B cell (primary cell): ENCODE measurements around the gene TP53BP2. TPM values are rescaled to one million over a fixed set of nuclear protein-coding genes. Genes with fewer than 3 reads are reported as not detected.

Experiments used
- ATAC-seq: fragments of 200-7000 bp; cut with Tn5 transposase; one replicate; pipeline ENCODE4 v1.10.0; 2021; ENCODE audit warnings: low read depth, mild to moderate bottlenecking, moderate number of reproducible peaks, moderate library complexity
- CTCF ChIA-PET: fragments of 350-600 bp; sonication (Branson Sonifier 250); formaldehyde crosslinking; loops from one replicate; lab custom pipeline; 2021; ENCODE audit warnings: antibody characterized with exemption, inconsistent platforms; lab: Charles Lee
- POLR2A ChIA-PET: fragments of 350-600 bp; sonication (Branson Sonifier 250); formaldehyde crosslinking; loops from one replicate; lab custom pipeline; 2021; ENCODE audit warnings: antibody characterized with exemption; lab: Charles Lee
- DNase-seq: peaks from one replicate; pipeline ENCODE4 v3.0.0; 2013
- H2AFZ ChIP-seq: 2 replicates; pipeline ENCODE4 v1.6.1; 2012; ENCODE audit warnings: mild to moderate bottlenecking, low read depth, low read length; ENCODE audit not compliant: insufficient read depth, poor library complexity, severe bottlenecking
- H3K27ac ChIP-seq, 2 donors: 1 replicate in 1 of 2; 2 replicates in 1 of 2; pipeline ENCODE4 v1.5.1; 2012 to 2013; ENCODE audit warnings: low read length in 2 of 2, mild to moderate bottlenecking in 2 of 2, moderate library complexity in 1 of 2
- H3K27me3 ChIP-seq, 4 experiments: fragments of 200-600 bp in 1 of 4; sonication (generic) in 1 of 4; replicated peaks in 1 of 4; 1 replicate in 2 of 4; 2 replicates in 2 of 4; pipeline versions ENCODE4 v1.6.1 to v1.7.0; 2013 to 2016; ENCODE audit warnings: low read length in 3 of 4, mild to moderate bottlenecking in 2 of 4, mixed read lengths in 1 of 4, moderate library complexity in 1 of 4; ENCODE audit not compliant: insufficient read depth in 4 of 4, control insufficient read depth in 3 of 4; ENCODE audit errors: control extremely low read depth in 1 of 4
- H3K36me3 ChIP-seq, 2 experiments: replicated peaks in 1 of 2; 1 replicate in 1 of 2; 2 replicates in 1 of 2; pipeline versions ENCODE4 v1.6.1 to v1.7.1; 2013; ENCODE audit warnings: low read length in 1 of 2; ENCODE audit not compliant: insufficient read depth in 2 of 2, control insufficient read depth in 1 of 2; ENCODE audit errors: control extremely low read depth in 1 of 2, extremely low read depth in 1 of 2
- H3K4me1 ChIP-seq, 2 donors: fragments of 200-600 bp in 1 of 2; sonication (generic) in 1 of 2; 1 replicate in 1 of 2; 2 replicates in 1 of 2; pipeline versions ENCODE4 v1.5.1 to v1.6.1; 2013 to 2017; ENCODE audit warnings: low read length in 2 of 2; ENCODE audit not compliant: control insufficient read depth in 2 of 2, insufficient read depth in 2 of 2
- H3K4me2 ChIP-seq: replicated peaks from 2 replicates; pipeline ENCODE3; 2012; ENCODE audit warnings: mild to moderate bottlenecking, low read depth, low read length; ENCODE audit not compliant: poor library complexity, severe bottlenecking
- H3K4me3 ChIP-seq, 5 experiments: fragments of 200-600 bp in 1 of 5; sonication (generic) in 1 of 5; 1 replicate in 3 of 5; 2 replicates in 2 of 5; pipeline versions ENCODE4 v1.5.1 to v1.7.0; 2011 to 2016; ENCODE audit warnings: low read length in 4 of 5, mild to moderate bottlenecking in 4 of 5, low read depth in 2 of 5, control low read depth in 1 of 5, moderate library complexity in 1 of 5; ENCODE audit not compliant: insufficient read depth in 1 of 5; ENCODE audit errors: control extremely low read depth in 1 of 5, extremely low read depth in 1 of 5
- H3K79me2 ChIP-seq: fragments of 200-600 bp; sonication (generic); one replicate; pipeline ENCODE4 v1.6.0; 2016; ENCODE audit warnings: low read length; ENCODE audit not compliant: control insufficient read depth, insufficient read depth
- H3K9ac ChIP-seq: fragments of 200-600 bp; sonication (generic); 2 replicates; pipeline ENCODE4 v1.6.1; 2017; ENCODE audit warnings: mild to moderate bottlenecking, low read length, moderate library complexity
- H3K9me3 ChIP-seq, 3 donors: one replicate each; pipeline versions ENCODE4 v1.6.1 to v1.7.1; 2013; ENCODE audit warnings: low read length in 2 of 3; ENCODE audit not compliant: control insufficient read depth in 2 of 3, insufficient read depth in 1 of 3; ENCODE audit errors: control extremely low read depth in 1 of 3
- H4K20me1 ChIP-seq: 2 replicates; pipeline ENCODE4 v1.6.0; 2012; ENCODE audit warnings: mild to moderate bottlenecking, low read length; ENCODE audit not compliant: insufficient read depth, control insufficient read depth, poor library complexity, severe bottlenecking
- H3K27ac Mint-ChIP-seq: one replicate; pipeline ENCODE4 v1.8.0; 2021; ENCODE audit warnings: mixed read lengths
- H3K27me3 Mint-ChIP-seq: one replicate; pipeline ENCODE4 v1.8.0; 2021; ENCODE audit warnings: mixed read lengths
- H3K4me1 Mint-ChIP-seq: one replicate; pipeline ENCODE4 v1.8.0; 2021; ENCODE audit warnings: mixed read lengths
- H3K4me3 Mint-ChIP-seq: one replicate; pipeline ENCODE4 v1.8.0; 2021; ENCODE audit warnings: mixed read lengths
- H3K9me3 Mint-ChIP-seq: one replicate; pipeline ENCODE4 v1.8.0; 2022; ENCODE audit warnings: mixed read lengths; ENCODE audit not compliant: insufficient read depth
- EZH2 ChIP-seq: IDR thresholded peaks from 2 replicates; pipeline ENCODE4 v1.6.1; 2012; ENCODE audit warnings: borderline replicate concordance, low read depth, mild to moderate bottlenecking, moderate library complexity, low read length; ENCODE audit not compliant: insufficient read depth, poor library complexity, severe bottlenecking
- WGBS: methylation state at CpG from one replicate; pipeline ENCODE4 v1.1.5; 2013; ENCODE audit warnings: missing lambda C conversion rate; ENCODE audit not compliant: insufficient coverage; 5-methylcytosine and 5-hydroxymethylcytosine counted together
- intact Hi-C: fragments of 100-400 bp; cut with micrococcal nuclease; formaldehyde crosslinking; loops from one replicate; pipeline ENCODE4 v1.10.0; 2022
- polyA plus RNA-seq: library from polyadenylated mRNA; depleted of rRNA; stranded (reverse); fragments of >200 nt; gene quantifications from 2 replicates; pipeline ENCODE4 v1.2.3, GENCODE V29; 2012
- total RNA-seq, 2 donors: library from RNA; stranded (reverse); fragments of 120-200 nt in 1 of 2; gene quantifications; 1 replicate in 1 of 2; 2 replicates in 1 of 2; pipeline versions ENCODE4 v1.2.3 to v1.2.4, GENCODE V29; 2013 to 2022
- TF ChIP-seq, protein P1 (sequence below): fragments of 200-600 bp; IDR thresholded peaks from one replicate; pipeline ENCODE4 v1.8.0; 2022; ENCODE audit warnings: antibody characterized with exemption, mild to moderate bottlenecking

TP53BP2 gene
- total and polyA plus RNA-seq, 2 donors (not counting 1 experiment from before 2014, with no cell fraction given): 10.8 to 40.0 TPM

DNA sequence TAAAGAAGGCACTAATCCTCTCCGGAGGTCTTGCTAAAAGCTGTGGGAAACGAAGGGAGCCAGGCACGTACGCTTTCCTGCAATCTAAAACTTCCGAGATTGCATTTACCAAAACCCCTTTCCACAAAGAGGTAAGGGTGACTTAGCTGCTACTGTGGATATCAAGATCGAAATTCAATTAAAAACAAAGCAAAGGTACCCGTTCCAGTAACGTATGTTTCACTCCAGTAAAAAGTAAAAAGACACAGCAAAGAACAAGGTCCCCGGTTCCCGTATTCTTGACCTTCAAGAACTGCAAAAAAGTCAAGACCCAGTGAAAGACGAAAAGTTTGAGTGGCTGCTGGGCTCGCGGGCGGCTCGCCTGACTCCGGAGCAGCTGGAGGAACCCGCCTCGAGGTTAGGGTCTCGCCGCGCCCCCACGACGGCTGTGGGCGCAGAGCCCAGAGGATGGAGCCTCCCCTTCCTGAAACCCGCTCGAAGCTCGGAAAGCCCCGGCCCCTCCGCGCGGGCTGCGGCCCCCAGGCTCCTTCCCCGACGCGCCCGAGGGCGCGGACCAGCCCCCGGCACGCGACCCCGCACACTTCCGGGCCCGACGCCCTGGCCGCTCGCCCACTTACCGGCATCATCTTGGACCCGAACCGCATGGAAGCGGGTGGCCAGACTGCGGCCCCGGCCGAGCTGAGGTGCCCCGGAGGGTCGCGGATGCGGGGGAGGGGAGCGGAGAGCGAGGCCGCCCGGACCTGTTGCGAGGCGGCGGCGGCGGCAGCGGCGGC lies 524 bp downstream of the TP53BP2 start:
- CTCF ChIA-PET: interaction anchor here (0.6 to 2.0 kb wide), 5 partner anchors 10 to 301 kb away, joined by 3 to 8 read pairs (median 3); no protein-coding TSS in a partner anchor
- Mint-ChIP-seq H3K4me3 (peak overlapping the region; percentile 92), H3K4me1 (peaks cover 39% of the 10 kb centered on the region), H3K27me3 (no peaks in the 10 kb centered on the region), H3K27ac (peak overlapping the region; percentile 92), H3K9me3 (no peaks in the 10 kb centered on the region)
- POLR2A ChIA-PET: interaction anchor here (0.7 to 1.7 kb wide), 3 partner anchors 11 to 147 kb away, joined by 3 to 11 read pairs (median 3); no protein-coding TSS in a partner anchor
- WGBS: under 1% methylated on average over 65 of the region's 69 CpGs
- Histone ChIP-seq H3K79me2 (peaks cover 74% of the 10 kb centered on the region), H2AFZ (peak overlapping the region; percentile 75), H3K9me3 (no peaks in the 10 kb centered on the region), H3K27me3 (no peaks in the 10 kb centered on the region), H4K20me1 (peaks cover 32% of the 10 kb centered on the region), H3K4me1 (peaks cover 19 to 22% of the 10 kb centered on the region in 2 donors), H3K27ac (peak overlapping the region; percentile 92 to 93), H3K36me3 (no peaks in the 10 kb centered on the region), H3K4me3 (peak overlapping the region; percentile 60 to 90 (median 84)), H3K4me2 (peak overlapping the region; percentile 87), H3K9ac (peak overlapping the region; percentile 94)
- TF ChIP-seq, protein P1, sequence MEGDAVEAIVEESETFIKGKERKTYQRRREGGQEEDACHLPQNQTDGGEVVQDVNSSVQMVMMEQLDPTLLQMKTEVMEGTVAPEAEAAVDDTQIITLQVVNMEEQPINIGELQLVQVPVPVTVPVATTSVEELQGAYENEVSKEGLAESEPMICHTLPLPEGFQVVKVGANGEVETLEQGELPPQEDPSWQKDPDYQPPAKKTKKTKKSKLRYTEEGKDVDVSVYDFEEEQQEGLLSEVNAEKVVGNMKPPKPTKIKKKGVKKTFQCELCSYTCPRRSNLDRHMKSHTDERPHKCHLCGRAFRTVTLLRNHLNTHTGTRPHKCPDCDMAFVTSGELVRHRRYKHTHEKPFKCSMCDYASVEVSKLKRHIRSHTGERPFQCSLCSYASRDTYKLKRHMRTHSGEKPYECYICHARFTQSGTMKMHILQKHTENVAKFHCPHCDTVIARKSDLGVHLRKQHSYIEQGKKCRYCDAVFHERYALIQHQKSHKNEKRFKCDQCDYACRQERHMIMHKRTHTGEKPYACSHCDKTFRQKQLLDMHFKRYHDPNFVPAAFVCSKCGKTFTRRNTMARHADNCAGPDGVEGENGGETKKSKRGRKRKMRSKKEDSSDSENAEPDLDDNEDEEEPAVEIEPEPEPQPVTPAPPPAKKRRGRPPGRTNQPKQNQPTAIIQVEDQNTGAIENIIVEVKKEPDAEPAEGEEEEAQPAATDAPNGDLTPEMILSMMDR: no peak
- intact Hi-C loops: loop anchor here (1.0 to 10.0 kb wide), 6 partner anchors 33 to 703 kb away; partner anchors contain the start of genes DEGS1, FBXO28, NVL and TLR5
- ATAC-seq: peak; percentile 35
- peak; percentile 86 for DNase-seq

DNA sequence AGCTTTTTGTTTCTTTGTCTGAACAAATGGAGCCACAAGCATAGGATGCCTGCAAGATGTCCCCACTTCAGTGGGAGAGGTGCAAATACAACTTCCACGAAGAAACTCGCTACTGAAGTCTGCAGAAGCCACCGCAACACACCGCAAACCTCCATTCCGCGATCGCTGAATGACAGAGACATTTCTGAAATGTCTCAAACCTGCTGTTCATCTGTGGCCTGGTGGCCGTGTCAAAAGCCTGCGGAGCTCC lies 1.0 kb downstream of the TP53BP2 start:
- peak overlapping the region; percentile 60 to 90 (median 84) for H3K4me3 ChIP-seq
- H3K27ac ChIP-seq: peak overlapping the region; percentile 92 to 93
- H3K27me3 Mint-ChIP-seq: no peaks in the 10 kb centered on the region
- 1% methylated on average over 9 of the region's 9 CpGs for WGBS
- peak overlapping the region; percentile 92 for H3K27ac Mint-ChIP-seq
- peaks cover 32% of the 10 kb centered on the region for H4K20me1 ChIP-seq
- intact Hi-C loops: loop anchor here (1.0 to 10.0 kb wide), 8 partner anchors 12 to 702 kb away; partner anchors contain the start of genes CAPN2, DEGS1, FBXO28 and NVL
- H2AFZ ChIP-seq: peak overlapping the region; percentile 75
- H3K27me3 ChIP-seq: no peaks in the 10 kb centered on the region
- H3K36me3 ChIP-seq: no peaks in the 10 kb centered on the region
- TF ChIP-seq, protein P1: no peak
- no peak for TF ChIP-seq EZH2
- peak overlapping the region; percentile 87 for H3K4me2 ChIP-seq
- no peaks in the 10 kb centered on the region for H3K9me3 Mint-ChIP-seq
- ChIA-PET POLR2A (interaction anchor here (0.7 to 1.7 kb wide), 3 partner anchors 11 to 147 kb away, joined by 3 to 11 read pairs (median 3); no protein-coding TSS in a partner anchor), CTCF (interaction anchor here (0.6 to 2.0 kb wide), 6 partner anchors 10 to 301 kb away, joined by 3 to 8 read pairs (median 3); no protein-coding TSS in a partner anchor)
- no peaks in the 10 kb centered on the region for H3K9me3 ChIP-seq
- H3K4me1 Mint-ChIP-seq: peaks cover 43% of the 10 kb centered on the region
- no peak for ATAC-seq
- H3K9ac ChIP-seq: peak overlapping the region; percentile 94
- peaks cover 77% of the 10 kb centered on the region for H3K79me2 ChIP-seq
- DNase-seq: no peak
- peak overlapping the region; percentile 92 for H3K4me3 Mint-ChIP-seq
- peaks cover 19 to 22% of the 10 kb centered on the region in 2 donors for H3K4me1 ChIP-seq
